ENCODE results near the gene PRDM16.

Gene PRDM16

GRCh38 chr1:3452866-3453175, 383.8 kb downstream of the PRDM16 start:
- Mint-ChIP-seq H3K4me1 (ENCODE audit: low read depth in 2 of 2) (peaks cover 3 to 7% of the 10 kb centered on the region in 2 donors), H3K4me3 (no peak overlapping the region), H3K27me3 (peaks cover 33 to 35% of the 10 kb centered on the region in 2 donors), H3K27ac (no peak overlapping the region), H3K9me3 (no peaks in the 10 kb centered on the region), H3K36me3 (ENCODE audit: insufficient read depth) (no peaks in the 10 kb centered on the region)
- ATAC-seq (replicated peaks) (no peak), DNase-seq (no peak)

GRCh38 chr1:3453203-3453761, 384.3 kb downstream of the PRDM16 start:
- no peaks in the 10 kb centered on the region for H3K36me3 Mint-ChIP-seq (ENCODE audit: insufficient read depth)
- ATAC-seq (replicated peaks) (peak; percentile 72), DNase-seq (peak; percentile 63 to 81 (median 65))
- H3K4me1 Mint-ChIP-seq (ENCODE audit: low read depth in 2 of 2), result peaks cover 3 to 7% of the 10 kb centered on the region in 2 donors
- H3K27ac Mint-ChIP-seq, result no peak overlapping the region
- no peaks in the 10 kb centered on the region for H3K9me3 Mint-ChIP-seq
- H3K27me3 Mint-ChIP-seq, result peaks cover 33 to 35% of the 10 kb centered on the region in 2 donors
- H3K4me3 Mint-ChIP-seq, result peak overlapping the region; percentile 68 to 70

- peaks cover 3 to 7% of the 10 kb centered on the region in 2 donors for H3K4me1 Mint-ChIP-seq (ENCODE audit: low read depth in 2 of 2)
- peak in 1 of 3 experiments; percentile 28 for DNase-seq
- peak; percentile 64 for ATAC-seq (replicated peaks)
- peaks cover 33 to 35% of the 10 kb centered on the region in 2 donors for H3K27me3 Mint-ChIP-seq
- no peaks in the 10 kb centered on the region for H3K9me3 Mint-ChIP-seq
- no peaks in the 10 kb centered on the region for H3K36me3 Mint-ChIP-seq (ENCODE audit: insufficient read depth)
- H3K4me3 Mint-ChIP-seq, result peak within 1 kb of the TSS; percentile 70 to 77
- peak within 1 kb of the TSS in 1 of 2 donors; percentile 10 for H3K27ac Mint-ChIP-seq
Observed at GRCh38 chr1:3453891-3454810, 385.1 kb downstream of the PRDM16 start, which contains the start of gene ARHGEF16. Gene ARHGEF16 (plus strand): TSS chr1:3454665. CDS start chr1:3463085, 8,420 bp downstream.

- DNase-seq, result no peak
- Mint-ChIP-seq H3K27me3 (peaks cover 26 to 27% of the 10 kb centered on the region in 2 donors), H3K9me3 (no peaks in the 10 kb centered on the region), H3K4me1 (ENCODE audit: low read depth in 2 of 2) (peaks cover 3 to 7% of the 10 kb centered on the region in 2 donors), H3K36me3 (ENCODE audit: insufficient read depth) (no peaks in the 10 kb centered on the region), H3K4me3 (peak overlapping the region; percentile 70 to 77), H3K27ac (no peak overlapping the region)
- peak; percentile 32 for ATAC-seq (replicated peaks)
Observed at GRCh38 chr1:3454811-3455618, 386.0 kb downstream of the PRDM16 start.

- no peaks in the 10 kb centered on the region for H3K36me3 Mint-ChIP-seq (ENCODE audit: insufficient read depth)
- DNase-seq (no peak), ATAC-seq (replicated peaks) (no peak)
- no peaks in the 10 kb centered on the region for H3K9me3 Mint-ChIP-seq
- no peak overlapping the region for H3K27ac Mint-ChIP-seq
- peaks cover 3 to 7% of the 10 kb centered on the region in 2 donors for H3K4me1 Mint-ChIP-seq (ENCODE audit: low read depth in 2 of 2)
- peak overlapping the region; percentile 70 to 77 for H3K4me3 Mint-ChIP-seq
- H3K27me3 Mint-ChIP-seq, result peaks cover 18% of the 10 kb centered on the region in 2 donors
Observed at GRCh38 chr1:3455670-3456448, 386.9 kb downstream of the PRDM16 start.

GRCh38 chr1:3456449-3456963, 387.5 kb downstream of the PRDM16 start:
- H3K4me1 Mint-ChIP-seq (ENCODE audit: low read depth in 2 of 2), result peaks cover 3 to 7% of the 10 kb centered on the region in 2 donors
- no peaks in the 10 kb centered on the region for H3K36me3 Mint-ChIP-seq (ENCODE audit: insufficient read depth)
- no peaks in the 10 kb centered on the region for H3K9me3 Mint-ChIP-seq
- ATAC-seq (replicated peaks) (no peak), DNase-seq (no peak)
- H3K27ac Mint-ChIP-seq, result no peak overlapping the region
- peaks cover 12 to 14% of the 10 kb centered on the region in 2 donors for H3K27me3 Mint-ChIP-seq
- H3K4me3 Mint-ChIP-seq, result peak overlapping the region in 1 of 2 donors; percentile 77

GRCh38 chr1:3456964-3457909, 388.2 kb downstream of the PRDM16 start:
- Mint-ChIP-seq H3K27ac (no peak overlapping the region), H3K4me3 (no peak overlapping the region), H3K36me3 (ENCODE audit: insufficient read depth) (no peaks in the 10 kb centered on the region), H3K27me3 (peaks cover 8 to 14% of the 10 kb centered on the region in 2 donors), H3K9me3 (no peaks in the 10 kb centered on the region), H3K4me1 (ENCODE audit: low read depth in 2 of 2) (peaks cover 3 to 7% of the 10 kb centered on the region in 2 donors)
- ATAC-seq (replicated peaks) (no peak), DNase-seq (no peak)

- Mint-ChIP-seq H3K27me3 (peaks cover 3 to 8% of the 10 kb centered on the region in 2 donors), H3K36me3 (ENCODE audit: insufficient read depth) (no peaks in the 10 kb centered on the region), H3K4me1 (ENCODE audit: low read depth in 2 of 2) (peaks cover 1 to 6% of the 10 kb centered on the region in 2 donors), H3K9me3 (no peaks in the 10 kb centered on the region), H3K27ac (no peak overlapping the region), H3K4me3 (no peak overlapping the region)
- DNase-seq (no peak), ATAC-seq (replicated peaks) (no peak)
Observed at GRCh38 chr1:3457910-3458883, 389.2 kb downstream of the PRDM16 start.

- Mint-ChIP-seq H3K27ac (no peak overlapping the region), H3K9me3 (no peaks in the 10 kb centered on the region), H3K4me1 (ENCODE audit: low read depth in 2 of 2) (peaks cover 0 to 2% of the 10 kb centered on the region in 2 donors), H3K27me3 (peaks cover 0 to 5% of the 10 kb centered on the region in 2 donors), H3K4me3 (no peak overlapping the region), H3K36me3 (ENCODE audit: insufficient read depth) (no peaks in the 10 kb centered on the region)
- ATAC-seq (replicated peaks), result no peak
- no peak for DNase-seq
Observed at GRCh38 chr1:3459051-3459908, 390.3 kb downstream of the PRDM16 start.

GRCh38 chr1:3459940-3460671, 391.1 kb downstream of the PRDM16 start:
- peaks cover 0 to 2% of the 10 kb centered on the region in 2 donors for H3K4me1 Mint-ChIP-seq (ENCODE audit: low read depth in 2 of 2)
- no peaks in the 10 kb centered on the region for H3K36me3 Mint-ChIP-seq (ENCODE audit: insufficient read depth)
- no peak overlapping the region for H3K27ac Mint-ChIP-seq
- DNase-seq, result no peak
- H3K9me3 Mint-ChIP-seq, result no peaks in the 10 kb centered on the region
- H3K4me3 Mint-ChIP-seq, result no peak overlapping the region
- no peak for ATAC-seq (replicated peaks)
- H3K27me3 Mint-ChIP-seq, result peaks cover 0 to 10% of the 10 kb centered on the region in 2 donors
